ENCODE data around the gene TRAPPC2.

The TRAPPC2 gene

GRCh38 chrX:13734278-13735172 lies at the start of gene TRAPPC2, which contains the start of gene OFD1:
TSS of gene TRAPPC2 (minus strand) at chrX:13734620. CDS start at chrX:13719963, 14,657 bp downstream.
TSS of gene OFD1 (plus strand) at chrX:13734748. CDS start at chrX:13735072, 324 bp downstream.
- peak; percentile 87 for DNase-seq (ENCODE audit: low spot score)

- DNase-seq (ENCODE audit: low spot score), result no peak
Measured at GRCh38 chrX:13780868-13781427, 46.5 kb upstream of the TRAPPC2 start.

GRCh38 chrX:13778916-13779315 lies 44.5 kb upstream of the TRAPPC2 start:
- no peak for DNase-seq (ENCODE audit: low spot score)

GRCh38 chrX:13776387-13776786 lies 42.0 kb upstream of the TRAPPC2 start:
- DNase-seq (ENCODE audit: low spot score), result no peak

- no peak for DNase-seq (ENCODE audit: low spot score)
Measured at GRCh38 chrX:13775837-13776236, 41.4 kb upstream of the TRAPPC2 start.

- no peak for DNase-seq (ENCODE audit: low spot score)
Measured at GRCh38 chrX:13774696-13775095, 40.3 kb upstream of the TRAPPC2 start.

- no peak for DNase-seq (ENCODE audit: low spot score)
Measured at GRCh38 chrX:13770013-13770535, 35.7 kb upstream of the TRAPPC2 start.

- DNase-seq (ENCODE audit: low spot score), result no peak
Measured at GRCh38 chrX:13768939-13769338, 34.5 kb upstream of the TRAPPC2 start.

GRCh38 chrX:13764765-13765164 lies 30.3 kb upstream of the TRAPPC2 start:
- no peak for DNase-seq (ENCODE audit: low spot score)

GRCh38 chrX:13764281-13764680 lies 29.9 kb upstream of the TRAPPC2 start:
- DNase-seq (ENCODE audit: low spot score), result no peak

GRCh38 chrX:13763489-13763888 lies 29.1 kb upstream of the TRAPPC2 start:
- no peak for DNase-seq (ENCODE audit: low spot score)

- no peak for DNase-seq (ENCODE audit: low spot score)
Measured at GRCh38 chrX:13761606-13762414, 27.4 kb upstream of the TRAPPC2 start.

GRCh38 chrX:13760426-13760825 lies 26.0 kb upstream of the TRAPPC2 start:
- no peak for DNase-seq (ENCODE audit: low spot score)

GRCh38 chrX:13759152-13759718 lies 24.8 kb upstream of the TRAPPC2 start:
- DNase-seq (ENCODE audit: low spot score), result peak; percentile 46

- DNase-seq (ENCODE audit: low spot score), result no peak
Measured at GRCh38 chrX:13756381-13756780, 22.0 kb upstream of the TRAPPC2 start.

GRCh38 chrX:13755254-13755653 lies 20.8 kb upstream of the TRAPPC2 start:
- no peak for DNase-seq (ENCODE audit: low spot score)

- DNase-seq (ENCODE audit: low spot score), result no peak
Measured at GRCh38 chrX:13754765-13755164, 20.3 kb upstream of the TRAPPC2 start.

- DNase-seq (ENCODE audit: low spot score), result peak; percentile 14
Measured at GRCh38 chrX:13752646-13753045, 18.2 kb upstream of the TRAPPC2 start.

GRCh38 chrX:13752141-13752540 lies 17.7 kb upstream of the TRAPPC2 start:
- no peak for DNase-seq (ENCODE audit: low spot score)

GRCh38 chrX:13750812-13751211 lies 16.4 kb upstream of the TRAPPC2 start:
- DNase-seq (ENCODE audit: low spot score), result no peak

- DNase-seq (ENCODE audit: low spot score), result no peak
Measured at GRCh38 chrX:13750204-13750603, 15.8 kb upstream of the TRAPPC2 start.

GRCh38 chrX:13748486-13748885 lies 14.1 kb upstream of the TRAPPC2 start:
- DNase-seq (ENCODE audit: low spot score), result no peak

Measured in germinal center (tissue), 1 donor.